GM23338 (cell line): ENCODE measurements around the gene RHBDF2. TPM values are rescaled to one million over a fixed set of nuclear protein-coding genes. Genes with fewer than 3 reads are reported as not detected.

Experiments used
- ATAC-seq: fragments of 200-7000 bp; cut with Tn5 transposase; 3 replicates; pipeline ENCODE4 v1.9.1; 2020
- DNase-seq: peaks from one replicate; pipeline ENCODE4 v3.0.0-alpha.2; 2015; ENCODE audit warnings: low spot score
- H2AFZ ChIP-seq: fragments of 200-600 bp; sonication (generic); 2 replicates; pipeline ENCODE4 v1.8.0; 2016; ENCODE audit warnings: antibody characterized with exemption, mild to moderate bottlenecking, moderate library complexity
- H3F3A ChIP-seq: fragments of 200-600 bp; sonication (generic); replicated peaks from 2 replicates; pipeline ENCODE4 v1.8.0; 2017; ENCODE audit warnings: antibody characterized with exemption, mixed run types, low read depth
- H3K27ac ChIP-seq: fragments of 200-600 bp; sonication (generic); 2 replicates; pipeline ENCODE4 v1.6.1; 2016; ENCODE audit warnings: low read depth
- H3K27me3 ChIP-seq: fragments of 200-600 bp; sonication (generic); 2 replicates; pipeline ENCODE4 v1.8.0; 2016; ENCODE audit warnings: mild to moderate bottlenecking, mixed run types, moderate library complexity; ENCODE audit not compliant: insufficient read depth
- H3K36me3 ChIP-seq: fragments of 200-600 bp; sonication (generic); 2 replicates; pipeline ENCODE4 v1.8.0; 2016; ENCODE audit warnings: mild to moderate bottlenecking; ENCODE audit not compliant: insufficient read depth
- H3K4me1 ChIP-seq: fragments of 200-600 bp; sonication (generic); 2 replicates; pipeline ENCODE4 v1.8.0; 2016; ENCODE audit warnings: mild to moderate bottlenecking, moderate library complexity; ENCODE audit not compliant: insufficient read depth
- H3K4me2 ChIP-seq: fragments of 200-600 bp; sonication (generic); 2 replicates; pipeline ENCODE4 v1.7.1; 2017; ENCODE audit warnings: mixed run types
- H3K4me3 ChIP-seq: fragments of 200-600 bp; sonication (generic); 2 replicates; pipeline ENCODE4 v1.6.1; 2016; ENCODE audit warnings: mixed run types
- H3K79me2 ChIP-seq: fragments of 200-600 bp; sonication (generic); replicated peaks from 2 replicates; pipeline ENCODE4 v1.8.0; 2017; ENCODE audit warnings: mild to moderate bottlenecking; ENCODE audit not compliant: insufficient read depth
- H3K9me2 ChIP-seq: fragments of 200-600 bp; sonication (generic); 2 replicates; pipeline ENCODE4 v1.8.0; 2017; ENCODE audit not compliant: insufficient read depth
- H4K20me1 ChIP-seq: fragments of 200-600 bp; sonication (generic); replicated peaks from 2 replicates; pipeline ENCODE4 v1.8.0; 2017; ENCODE audit warnings: mild to moderate bottlenecking; ENCODE audit not compliant: insufficient read depth
- H3K27ac Mint-ChIP-seq: 2 replicates; pipeline ENCODE4 v1.8.0; 2020; ENCODE audit warnings: inconsistent platforms, mild to moderate bottlenecking, moderate library complexity, mixed read lengths
- H3K27me3 Mint-ChIP-seq: 3 replicates; pipeline ENCODE4 v1.8.0; 2022; ENCODE audit warnings: low read depth, mild to moderate bottlenecking, moderate library complexity, mixed read lengths, inconsistent platforms; ENCODE audit not compliant: insufficient read depth, poor library complexity
- H3K36me3 Mint-ChIP-seq: 3 replicates; pipeline ENCODE4 v1.8.0; 2021; ENCODE audit warnings: low read depth, mild to moderate bottlenecking, inconsistent platforms, moderate library complexity, mixed read lengths
- H3K4me1 Mint-ChIP-seq: 3 replicates; pipeline ENCODE4 v1.8.0; 2020; ENCODE audit warnings: mild to moderate bottlenecking, inconsistent platforms, mixed read lengths
- H3K4me3 Mint-ChIP-seq: 3 replicates; pipeline ENCODE4 v1.8.0; 2021; ENCODE audit warnings: moderate library complexity, mild to moderate bottlenecking, inconsistent platforms, mixed read lengths
- H3K9me3 Mint-ChIP-seq: 3 replicates; pipeline ENCODE4 v1.8.0; 2020; ENCODE audit warnings: moderate library complexity, mild to moderate bottlenecking, inconsistent platforms, mixed read lengths
- CREB1 ChIP-seq: fragments of 250-450 bp; sonication (Bioruptor Pico); IDR thresholded peaks from 2 replicates; pipeline ENCODE4 v1.5.0; 2020; ENCODE audit warnings: low read depth, mild to moderate bottlenecking, moderate library complexity
- EZH2 ChIP-seq: fragments of 200-600 bp; sonication (generic); IDR thresholded peaks from one replicate; pipeline ENCODE4 v1.8.0; 2017; ENCODE audit warnings: antibody characterized with exemption, mild to moderate bottlenecking, low read depth; ENCODE audit not compliant: unreplicated experiment
- EZH2phosphoT487 ChIP-seq: fragments of 200-600 bp; sonication (generic); IDR thresholded peaks from one replicate; pipeline ENCODE4 v1.8.1; 2018; ENCODE audit warnings: antibody characterized with exemption; ENCODE audit not compliant: unreplicated experiment
- JUNB ChIP-seq: IDR thresholded peaks from one replicate; pipeline ENCODE4 v1.6.1; 2016; ENCODE audit warnings: antibody characterized with exemption; ENCODE audit not compliant: unreplicated experiment
- NANOG ChIP-seq: IDR thresholded peaks from 2 replicates; pipeline ENCODE4 v1.6.1; 2016; ENCODE audit warnings: antibody characterized with exemption, borderline replicate concordance
- POLR2AphosphoS5 ChIP-seq: IDR thresholded peaks from 2 replicates; pipeline ENCODE4 v1.6.1; 2016; ENCODE audit warnings: antibody characterized with exemption, low read depth
- STAT1 ChIP-seq: IDR thresholded peaks from one replicate; pipeline ENCODE4 v1.6.1; 2016; ENCODE audit warnings: antibody characterized with exemption; ENCODE audit not compliant: unreplicated experiment
- ZNF114 ChIP-seq: fragments of 250-450 bp; sonication (Bioruptor Pico); IDR thresholded peaks from 2 replicates; pipeline ENCODE4 v1.5.0; 2020; ENCODE audit warnings: mild to moderate bottlenecking, moderate library complexity
- ZNF331 ChIP-seq: fragments of 250-450 bp; sonication (Bioruptor Pico); IDR thresholded peaks from 2 replicates; pipeline ENCODE4 v1.5.0; 2020; ENCODE audit warnings: low read depth, mild to moderate bottlenecking, moderate library complexity
- polyA plus RNA-seq: library from polyadenylated mRNA; unstranded; fragments of >200 nt; fragmentation: Nextera tagmentation; extraction: Ambion mirVana; gene quantifications from 2 replicates; pipeline ENCODE4 v1.2.1, GENCODE V29; 2016
- total RNA-seq: library from RNA; depleted of rRNA; stranded (reverse); fragments of >200 nt; shearing (Covaris generic); gene quantifications from 2 replicates; pipeline ENCODE4 v1.2.3, GENCODE V29; 2014
- TF ChIP-seq, protein P1 (sequence below), 2 experiments: fragments of 200-600 bp in 1 of 2; sonication (generic) in 1 of 2; conservative IDR thresholded peaks; 2 replicates each; pipeline versions ENCODE4 v1.5.1 to v1.6.1; 2016 to 2017; ENCODE audit warnings: antibody characterized with exemption in 2 of 2, low read depth in 2 of 2, mild to moderate bottlenecking in 2 of 2, moderate library complexity in 1 of 2
- TF ChIP-seq, protein P2 (sequence below): fragments of 250-450 bp; sonication (Bioruptor Pico); IDR thresholded peaks from 2 replicates; pipeline ENCODE4 v1.5.0; 2020; ENCODE audit warnings: mild to moderate bottlenecking, moderate library complexity
- TF ChIP-seq, protein P3 (sequence below): IDR thresholded peaks from 2 replicates; pipeline ENCODE4 v1.6.1; 2016; ENCODE audit warnings: antibody characterized with exemption
- TF ChIP-seq, protein P4 (sequence below): IDR thresholded peaks from one replicate; pipeline ENCODE4 v1.6.1; 2018; ENCODE audit warnings: antibody characterized with exemption; ENCODE audit not compliant: unreplicated experiment

Gene RHBDF2
- total and polyA plus RNA-seq, 2 experiments from 2014 or later, result 9.4 to 29.5 TPM

DNA sequence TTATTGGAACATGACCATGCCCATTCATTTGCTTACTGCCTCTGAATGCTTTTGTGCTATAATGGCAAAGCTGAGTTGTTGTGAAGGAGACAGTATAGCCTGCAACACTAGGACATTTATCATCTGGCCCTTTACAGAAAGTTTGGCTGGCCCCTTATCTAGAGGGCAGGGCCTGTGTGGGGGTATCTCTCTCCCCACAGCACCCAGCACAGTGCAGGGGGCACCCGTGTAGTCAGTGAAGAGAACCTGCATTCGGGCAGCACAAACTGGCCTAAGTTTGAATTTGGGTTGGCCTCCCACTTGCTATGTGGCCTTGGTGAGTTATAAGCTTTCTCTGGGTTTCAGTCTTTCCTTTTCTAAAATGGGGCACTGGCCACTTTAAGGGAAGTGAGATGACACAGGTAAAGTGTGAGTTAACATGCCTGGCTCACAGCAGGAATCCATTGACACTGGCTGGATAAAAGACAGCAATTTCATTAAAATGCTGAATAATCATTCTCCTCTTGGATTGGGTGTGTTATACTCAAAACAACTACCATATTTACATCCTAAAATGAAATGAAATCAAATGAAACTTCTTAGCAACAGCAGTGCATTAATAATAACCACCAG lies 60.4 kb downstream of the RHBDF2 start:
- Mint-ChIP-seq H3K27ac (peak overlapping the region; percentile 77), H3K4me1 (peaks cover 81% of the 10 kb centered on the region), H3K4me3 (peak overlapping the region; percentile 28; the same call in 1 of the 3 replicates), H3K9me3 (no peaks in the 10 kb centered on the region), H3K27me3 (peaks cover 14% of the 10 kb centered on the region), H3K36me3 (peaks cover 11% of the 10 kb centered on the region)
- H4K20me1 ChIP-seq, result peaks cover 31% of the 10 kb centered on the region
- no peak overlapping the region for H2AFZ ChIP-seq
- H3K36me3 ChIP-seq, result no peaks in the 10 kb centered on the region
- H3F3A ChIP-seq, result peaks cover 18% of the 10 kb centered on the region
- ATAC-seq (no peak), DNase-seq (no peak)
- H3K27me3 ChIP-seq, result no peaks in the 10 kb centered on the region
- no peaks in the 10 kb centered on the region for H3K9me2 ChIP-seq
- TF ChIP-seq JUNB (no peak), POLR2AphosphoS5 (no peak), EZH2 (no peak), NANOG (no peak), STAT1 (no peak), CREB1 (CRISPR knock-in tag) (no peak), ZNF114 (CRISPR knock-in tag) (no peak), EZH2phosphoT487 (no peak), ZNF331 (no peak)
- TF ChIP-seq, protein P1, sequence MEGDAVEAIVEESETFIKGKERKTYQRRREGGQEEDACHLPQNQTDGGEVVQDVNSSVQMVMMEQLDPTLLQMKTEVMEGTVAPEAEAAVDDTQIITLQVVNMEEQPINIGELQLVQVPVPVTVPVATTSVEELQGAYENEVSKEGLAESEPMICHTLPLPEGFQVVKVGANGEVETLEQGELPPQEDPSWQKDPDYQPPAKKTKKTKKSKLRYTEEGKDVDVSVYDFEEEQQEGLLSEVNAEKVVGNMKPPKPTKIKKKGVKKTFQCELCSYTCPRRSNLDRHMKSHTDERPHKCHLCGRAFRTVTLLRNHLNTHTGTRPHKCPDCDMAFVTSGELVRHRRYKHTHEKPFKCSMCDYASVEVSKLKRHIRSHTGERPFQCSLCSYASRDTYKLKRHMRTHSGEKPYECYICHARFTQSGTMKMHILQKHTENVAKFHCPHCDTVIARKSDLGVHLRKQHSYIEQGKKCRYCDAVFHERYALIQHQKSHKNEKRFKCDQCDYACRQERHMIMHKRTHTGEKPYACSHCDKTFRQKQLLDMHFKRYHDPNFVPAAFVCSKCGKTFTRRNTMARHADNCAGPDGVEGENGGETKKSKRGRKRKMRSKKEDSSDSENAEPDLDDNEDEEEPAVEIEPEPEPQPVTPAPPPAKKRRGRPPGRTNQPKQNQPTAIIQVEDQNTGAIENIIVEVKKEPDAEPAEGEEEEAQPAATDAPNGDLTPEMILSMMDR (conservative IDR thresholded peaks at IDR 0.05; ENCODE audit: low read depth in 2 of 2), result no peak
- TF ChIP-seq, protein P2, sequence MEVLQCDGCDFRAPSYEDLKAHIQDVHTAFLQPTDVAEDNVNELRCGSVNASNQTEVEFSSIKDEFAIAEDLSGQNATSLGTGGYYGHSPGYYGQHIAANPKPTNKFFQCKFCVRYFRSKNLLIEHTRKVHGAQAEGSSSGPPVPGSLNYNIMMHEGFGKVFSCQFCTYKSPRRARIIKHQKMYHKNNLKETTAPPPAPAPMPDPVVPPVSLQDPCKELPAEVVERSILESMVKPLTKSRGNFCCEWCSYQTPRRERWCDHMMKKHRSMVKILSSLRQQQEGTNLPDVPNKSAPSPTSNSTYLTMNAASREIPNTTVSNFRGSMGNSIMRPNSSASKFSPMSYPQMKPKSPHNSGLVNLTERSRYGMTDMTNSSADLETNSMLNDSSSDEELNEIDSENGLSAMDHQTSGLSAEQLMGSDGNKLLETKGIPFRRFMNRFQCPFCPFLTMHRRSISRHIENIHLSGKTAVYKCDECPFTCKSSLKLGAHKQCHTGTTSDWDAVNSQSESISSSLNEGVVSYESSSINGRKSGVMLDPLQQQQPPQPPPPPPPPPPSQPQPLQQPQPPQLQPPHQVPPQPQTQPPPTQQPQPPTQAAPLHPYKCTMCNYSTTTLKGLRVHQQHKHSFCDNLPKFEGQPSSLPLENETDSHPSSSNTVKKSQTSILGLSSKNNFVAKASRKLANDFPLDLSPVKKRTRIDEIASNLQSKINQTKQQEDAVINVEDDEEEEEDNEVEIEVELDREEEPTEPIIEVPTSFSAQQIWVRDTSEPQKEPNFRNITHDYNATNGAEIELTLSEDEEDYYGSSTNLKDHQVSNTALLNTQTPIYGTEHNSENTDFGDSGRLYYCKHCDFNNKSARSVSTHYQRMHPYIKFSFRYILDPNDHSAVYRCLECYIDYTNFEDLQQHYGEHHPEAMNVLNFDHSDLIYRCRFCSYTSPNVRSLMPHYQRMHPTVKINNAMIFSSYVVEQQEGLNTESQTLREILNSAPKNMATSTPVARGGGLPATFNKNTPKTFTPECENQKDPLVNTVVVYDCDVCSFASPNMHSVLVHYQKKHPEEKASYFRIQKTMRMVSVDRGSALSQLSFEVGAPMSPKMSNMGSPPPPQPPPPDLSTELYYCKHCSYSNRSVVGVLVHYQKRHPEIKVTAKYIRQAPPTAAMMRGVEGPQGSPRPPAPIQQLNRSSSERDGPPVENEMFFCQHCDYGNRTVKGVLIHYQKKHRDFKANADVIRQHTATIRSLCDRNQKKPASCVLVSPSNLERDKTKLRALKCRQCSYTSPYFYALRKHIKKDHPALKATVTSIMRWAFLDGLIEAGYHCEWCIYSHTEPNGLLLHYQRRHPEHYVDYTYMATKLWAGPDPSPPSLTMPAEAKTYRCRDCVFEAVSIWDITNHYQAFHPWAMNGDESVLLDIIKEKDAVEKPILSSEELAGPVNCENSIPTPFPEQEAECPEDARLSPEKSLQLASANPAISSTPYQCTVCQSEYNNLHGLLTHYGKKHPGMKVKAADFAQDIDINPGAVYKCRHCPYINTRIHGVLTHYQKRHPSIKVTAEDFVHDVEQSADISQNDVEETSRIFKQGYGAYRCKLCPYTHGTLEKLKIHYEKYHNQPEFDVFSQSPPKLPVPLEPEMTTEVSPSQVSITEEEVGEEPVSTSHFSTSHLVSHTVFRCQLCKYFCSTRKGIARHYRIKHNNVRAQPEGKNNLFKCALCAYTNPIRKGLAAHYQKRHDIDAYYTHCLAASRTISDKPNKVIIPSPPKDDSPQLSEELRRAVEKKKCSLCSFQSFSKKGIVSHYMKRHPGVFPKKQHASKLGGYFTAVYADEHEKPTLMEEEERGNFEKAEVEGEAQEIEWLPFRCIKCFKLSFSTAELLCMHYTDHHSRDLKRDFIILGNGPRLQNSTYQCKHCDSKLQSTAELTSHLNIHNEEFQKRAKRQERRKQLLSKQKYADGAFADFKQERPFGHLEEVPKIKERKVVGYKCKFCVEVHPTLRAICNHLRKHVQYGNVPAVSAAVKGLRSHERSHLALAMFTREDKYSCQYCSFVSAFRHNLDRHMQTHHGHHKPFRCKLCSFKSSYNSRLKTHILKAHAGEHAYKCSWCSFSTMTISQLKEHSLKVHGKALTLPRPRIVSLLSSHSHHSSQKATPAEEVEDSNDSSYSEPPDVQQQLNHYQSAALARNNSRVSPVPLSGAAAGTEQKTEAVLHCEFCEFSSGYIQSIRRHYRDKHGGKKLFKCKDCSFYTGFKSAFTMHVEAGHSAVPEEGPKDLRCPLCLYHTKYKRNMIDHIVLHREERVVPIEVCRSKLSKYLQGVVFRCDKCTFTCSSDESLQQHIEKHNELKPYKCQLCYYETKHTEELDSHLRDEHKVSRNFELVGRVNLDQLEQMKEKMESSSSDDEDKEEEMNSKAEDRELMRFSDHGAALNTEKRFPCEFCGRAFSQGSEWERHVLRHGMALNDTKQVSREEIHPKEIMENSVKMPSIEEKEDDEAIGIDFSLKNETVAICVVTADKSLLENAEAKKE (CRISPR knock-in tag), result no peak
- TF ChIP-seq, protein P3, sequence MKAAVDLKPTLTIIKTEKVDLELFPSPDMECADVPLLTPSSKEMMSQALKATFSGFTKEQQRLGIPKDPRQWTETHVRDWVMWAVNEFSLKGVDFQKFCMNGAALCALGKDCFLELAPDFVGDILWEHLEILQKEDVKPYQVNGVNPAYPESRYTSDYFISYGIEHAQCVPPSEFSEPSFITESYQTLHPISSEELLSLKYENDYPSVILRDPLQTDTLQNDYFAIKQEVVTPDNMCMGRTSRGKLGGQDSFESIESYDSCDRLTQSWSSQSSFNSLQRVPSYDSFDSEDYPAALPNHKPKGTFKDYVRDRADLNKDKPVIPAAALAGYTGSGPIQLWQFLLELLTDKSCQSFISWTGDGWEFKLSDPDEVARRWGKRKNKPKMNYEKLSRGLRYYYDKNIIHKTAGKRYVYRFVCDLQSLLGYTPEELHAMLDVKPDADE, result no peak
- TF ChIP-seq, protein P4, sequence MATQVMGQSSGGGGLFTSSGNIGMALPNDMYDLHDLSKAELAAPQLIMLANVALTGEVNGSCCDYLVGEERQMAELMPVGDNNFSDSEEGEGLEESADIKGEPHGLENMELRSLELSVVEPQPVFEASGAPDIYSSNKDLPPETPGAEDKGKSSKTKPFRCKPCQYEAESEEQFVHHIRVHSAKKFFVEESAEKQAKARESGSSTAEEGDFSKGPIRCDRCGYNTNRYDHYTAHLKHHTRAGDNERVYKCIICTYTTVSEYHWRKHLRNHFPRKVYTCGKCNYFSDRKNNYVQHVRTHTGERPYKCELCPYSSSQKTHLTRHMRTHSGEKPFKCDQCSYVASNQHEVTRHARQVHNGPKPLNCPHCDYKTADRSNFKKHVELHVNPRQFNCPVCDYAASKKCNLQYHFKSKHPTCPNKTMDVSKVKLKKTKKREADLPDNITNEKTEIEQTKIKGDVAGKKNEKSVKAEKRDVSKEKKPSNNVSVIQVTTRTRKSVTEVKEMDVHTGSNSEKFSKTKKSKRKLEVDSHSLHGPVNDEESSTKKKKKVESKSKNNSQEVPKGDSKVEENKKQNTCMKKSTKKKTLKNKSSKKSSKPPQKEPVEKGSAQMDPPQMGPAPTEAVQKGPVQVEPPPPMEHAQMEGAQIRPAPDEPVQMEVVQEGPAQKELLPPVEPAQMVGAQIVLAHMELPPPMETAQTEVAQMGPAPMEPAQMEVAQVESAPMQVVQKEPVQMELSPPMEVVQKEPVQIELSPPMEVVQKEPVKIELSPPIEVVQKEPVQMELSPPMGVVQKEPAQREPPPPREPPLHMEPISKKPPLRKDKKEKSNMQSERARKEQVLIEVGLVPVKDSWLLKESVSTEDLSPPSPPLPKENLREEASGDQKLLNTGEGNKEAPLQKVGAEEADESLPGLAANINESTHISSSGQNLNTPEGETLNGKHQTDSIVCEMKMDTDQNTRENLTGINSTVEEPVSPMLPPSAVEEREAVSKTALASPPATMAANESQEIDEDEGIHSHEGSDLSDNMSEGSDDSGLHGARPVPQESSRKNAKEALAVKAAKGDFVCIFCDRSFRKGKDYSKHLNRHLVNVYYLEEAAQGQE, result no peak
- peak overlapping the region; percentile 2; the same call in 1 of the 2 replicates for H3K4me3 ChIP-seq
- peak overlapping the region; percentile 8; the same call in 1 of the 2 replicates for H3K27ac ChIP-seq
- H3K79me2 ChIP-seq, result peaks cover 90% of the 10 kb centered on the region
- peak overlapping the region; percentile 50 for H3K4me2 ChIP-seq
- H3K4me1 ChIP-seq, result peaks cover 90% of the 10 kb centered on the region
